ENCODE data around the gene KDM6B. TPM values are rescaled to one million over a fixed set of nuclear protein-coding genes. Genes with fewer than 3 reads are reported as not detected.

The KDM6B gene
- total RNA-seq, 1 donor from 2014 or later = 0.48 TPM

GRCh38 chr17:7818746-7819645 lies 15.0 kb upstream of the KDM6B start:
- DNase-seq (ENCODE audit: low spot score) = no peak

DNA sequence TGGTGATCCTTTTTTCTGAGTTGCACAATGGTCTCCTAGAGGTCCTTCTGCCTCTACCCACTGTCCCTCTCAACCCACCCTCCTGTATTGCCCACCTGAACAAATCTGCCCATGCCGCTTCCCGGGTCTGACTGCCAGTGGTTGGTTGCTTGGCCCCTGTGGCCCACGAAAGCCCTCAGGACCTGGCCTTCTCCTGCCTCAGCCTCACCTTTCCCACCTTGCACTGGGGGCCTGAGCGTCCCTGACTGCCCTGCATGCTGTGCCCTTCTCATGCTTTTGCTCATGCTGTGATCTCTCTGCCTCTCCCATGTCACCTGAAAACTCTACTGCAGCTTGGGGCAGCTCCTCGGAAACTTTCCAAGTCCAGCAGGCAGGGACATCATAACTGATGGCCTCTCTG lies 13.8 kb upstream of the KDM6B start:
- DNase-seq (ENCODE audit: low spot score) = no peak

GRCh38 chr17:7822126-7822525 lies 11.9 kb upstream of the KDM6B start:
- no peak for DNase-seq (ENCODE audit: low spot score)

GRCh38 chr17:7823581-7824001 lies 10.4 kb upstream of the KDM6B start:
- no peak for DNase-seq (ENCODE audit: low spot score)

- no peak for DNase-seq (ENCODE audit: low spot score)
These were observed 9.7 kb upstream of the KDM6B start for GRCh38 chr17:7824021-7824924.

DNA sequence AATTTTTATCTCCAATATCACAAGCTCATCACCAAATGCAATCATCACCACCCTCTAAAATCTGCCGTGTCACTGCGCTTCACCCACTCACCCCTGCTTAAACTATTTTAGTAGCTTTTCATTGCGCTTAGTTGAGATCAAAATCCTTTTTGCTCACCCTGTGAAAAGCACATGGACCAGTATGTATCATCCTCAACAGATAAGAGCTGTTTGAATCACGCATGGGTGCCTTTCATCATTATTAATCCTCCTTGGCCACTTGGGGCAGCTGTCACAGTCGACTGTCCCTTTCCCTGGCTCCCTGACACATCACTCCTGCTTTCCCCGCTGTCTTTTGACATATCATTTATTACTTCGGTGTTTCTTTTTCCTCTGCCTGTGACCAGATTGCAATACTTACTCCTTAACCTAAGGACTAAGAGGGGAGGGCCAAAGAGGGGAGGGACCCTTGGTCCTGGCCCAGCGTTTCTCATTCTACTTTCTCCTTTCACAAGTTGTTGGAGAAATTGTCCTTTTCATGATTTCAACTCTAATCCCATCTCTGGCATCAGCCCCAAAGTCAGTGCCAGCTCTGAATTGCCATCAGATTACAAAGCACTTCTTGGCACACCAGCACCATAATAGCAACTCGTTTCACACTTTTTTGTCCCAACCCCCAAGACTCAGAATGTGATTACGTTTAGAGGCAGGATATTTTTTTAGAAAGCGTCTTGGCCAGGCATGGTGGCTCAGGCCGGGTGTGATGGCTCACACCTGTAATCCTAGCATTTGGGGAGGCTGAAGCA lies 8.6 kb upstream of the KDM6B start:
- DNase-seq (ENCODE audit: low spot score) = no peak

DNA sequence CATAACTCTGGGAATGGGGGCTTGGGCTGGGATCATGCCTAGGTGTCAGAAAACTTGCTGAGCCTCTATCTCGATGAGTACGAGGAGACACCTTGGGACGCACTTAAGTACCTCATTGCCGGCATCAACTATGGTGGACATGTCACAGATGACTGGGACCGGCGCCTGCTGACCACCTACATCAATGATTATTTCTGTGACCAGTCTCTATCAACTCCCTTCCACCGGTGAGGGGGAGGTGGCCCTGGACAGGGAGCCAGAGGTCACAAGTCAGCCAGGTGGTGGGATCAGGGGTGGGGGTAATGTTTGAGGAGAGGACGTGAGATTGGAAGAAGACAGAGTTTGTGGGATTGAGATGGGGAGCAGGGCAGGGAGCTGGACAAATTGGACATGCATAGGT lies 3.4 kb upstream of the KDM6B start:
- no peak for DNase-seq (ENCODE audit: low spot score)

DNA sequence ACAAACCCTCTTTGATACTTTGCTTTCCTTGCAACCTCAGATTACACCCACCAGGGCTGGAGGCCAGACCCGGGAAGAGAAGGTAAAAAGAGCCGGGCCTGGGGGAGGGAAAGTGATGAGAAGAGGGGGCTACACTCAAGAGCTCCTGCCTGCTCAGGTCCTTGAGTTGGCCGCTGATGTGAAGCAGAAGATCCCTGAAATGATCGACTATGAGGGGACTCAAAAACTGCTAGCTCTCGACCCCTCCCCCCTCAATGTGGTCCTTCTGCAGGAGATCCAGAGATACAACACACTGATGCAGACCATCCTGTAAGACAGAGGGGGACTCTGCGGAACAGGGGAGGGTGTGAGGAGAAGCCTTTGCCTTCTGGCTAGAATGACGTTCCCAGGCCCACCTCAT lies 2.8 kb upstream of the KDM6B start:
- DNase-seq (ENCODE audit: low spot score) = no peak

DNA sequence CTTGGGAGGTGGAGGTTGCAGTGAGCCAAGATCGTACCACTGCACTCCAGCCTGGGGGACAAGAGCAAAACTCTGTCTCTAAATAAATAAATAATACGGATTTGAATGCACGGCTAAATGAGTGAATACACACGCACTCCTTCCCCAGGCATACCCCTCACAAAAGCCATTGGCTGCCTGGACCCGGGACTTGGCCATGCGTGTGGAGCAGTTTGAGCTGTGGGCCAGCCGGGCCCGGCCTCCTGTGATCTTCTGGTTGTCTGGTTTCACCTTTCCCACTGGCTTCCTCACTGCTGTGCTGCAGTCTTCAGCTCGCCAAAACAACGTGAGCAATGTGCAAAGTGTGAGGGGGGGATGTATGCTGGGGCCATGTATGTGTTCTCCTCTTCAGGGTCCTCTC lies 1.6 kb upstream of the KDM6B start:
- DNase-seq (ENCODE audit: low spot score) = no peak

- DNase-seq (ENCODE audit: low spot score) = no peak
These were observed 814 bp upstream of the KDM6B start for GRCh38 chr17:7833011-7833794.

GRCh38 chr17:7834542-7834956 lies 532 bp downstream of the KDM6B start:
- no peak for DNase-seq (ENCODE audit: low spot score)

DNA sequence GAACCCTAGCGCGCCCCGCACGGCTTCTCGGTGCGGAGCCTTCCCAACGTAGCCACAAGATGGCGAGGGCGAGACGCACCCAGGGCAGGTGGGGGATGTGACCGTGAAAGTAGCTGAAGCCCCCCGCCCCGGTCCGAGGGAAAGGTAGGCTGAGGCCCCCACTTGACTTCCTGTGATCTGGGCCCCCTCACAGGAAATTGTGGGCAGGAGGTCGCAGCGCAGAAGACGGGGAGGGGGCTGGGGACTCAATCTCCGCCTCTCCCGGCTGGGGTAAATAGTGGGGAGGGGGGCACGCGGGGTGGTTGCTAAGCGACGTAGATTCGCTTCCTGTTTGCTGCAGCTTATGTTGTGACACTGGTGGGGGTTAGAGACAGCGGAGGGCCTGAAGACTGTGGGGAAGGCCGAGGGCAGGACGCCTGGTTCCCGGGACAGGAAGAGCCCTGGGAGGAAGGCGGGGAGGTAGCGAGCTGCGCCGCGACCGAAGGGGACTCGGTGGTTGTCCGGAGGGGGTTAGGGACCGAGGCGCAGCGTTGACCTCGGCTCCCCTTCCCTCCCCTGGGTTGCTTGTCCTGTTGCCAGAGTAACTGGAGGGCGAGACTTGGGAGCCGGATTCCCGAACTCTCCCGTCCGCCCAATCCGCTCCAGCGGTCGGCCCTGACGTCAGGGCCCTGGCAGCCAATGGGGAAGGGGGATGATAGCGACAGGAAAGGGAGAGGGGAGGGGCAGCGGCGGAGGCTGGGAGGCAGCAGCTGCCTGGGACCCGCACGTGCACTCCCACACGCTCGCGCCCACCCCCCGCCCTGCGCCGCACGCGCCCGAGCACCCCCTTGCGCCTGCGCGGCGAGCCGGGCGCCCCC lies 1.2 kb downstream of the KDM6B start:
- peak; percentile 99 for DNase-seq (ENCODE audit: low spot score)

- no peak for DNase-seq (ENCODE audit: low spot score)
These were observed 2.0 kb downstream of the KDM6B start for GRCh38 chr17:7835814-7836595.

DNA sequence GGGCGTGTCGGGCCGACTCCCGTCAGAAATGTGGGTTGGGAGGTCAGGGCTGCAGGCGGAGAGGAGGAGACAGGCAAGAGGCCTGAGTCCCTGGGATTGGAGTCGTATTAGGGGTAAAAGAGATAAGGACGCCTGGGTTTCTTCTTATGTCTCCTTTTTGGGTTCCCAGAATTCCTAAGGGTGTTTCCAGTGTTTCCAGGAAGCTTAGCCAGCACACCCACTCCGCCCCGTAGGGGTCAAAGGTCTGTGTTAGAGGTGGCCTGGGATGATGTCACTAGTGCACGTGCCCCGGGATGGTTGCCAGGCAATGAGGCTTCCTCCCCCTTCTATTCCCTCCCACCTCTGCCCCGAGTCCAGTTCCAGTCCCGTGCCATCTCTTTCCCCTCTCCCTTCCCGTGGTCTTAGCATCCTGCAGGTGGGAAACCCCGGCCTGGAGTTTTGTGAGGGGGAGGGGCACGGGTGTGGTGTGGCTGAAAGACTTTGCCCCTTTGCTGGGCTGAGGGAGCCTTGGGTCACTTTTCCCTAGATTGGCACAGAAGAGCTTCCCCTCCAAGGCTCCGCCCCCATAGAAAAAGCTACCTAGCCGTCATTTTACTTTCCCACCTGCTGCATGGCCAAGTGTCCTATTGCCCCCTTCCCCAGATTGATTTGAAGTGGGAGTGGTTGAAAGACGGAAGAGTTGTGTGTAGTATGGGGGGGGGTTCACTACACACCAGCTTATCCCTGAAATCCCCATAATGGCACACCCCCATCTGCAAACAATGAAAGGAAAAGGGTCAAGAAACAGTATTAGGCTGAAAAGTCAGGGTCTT lies 2.8 kb downstream of the KDM6B start:
- DNase-seq (ENCODE audit: low spot score) = peak; percentile 96

- no peak for DNase-seq (ENCODE audit: low spot score)
These were observed 3.5 kb downstream of the KDM6B start for GRCh38 chr17:7837408-7838088.

- DNase-seq (ENCODE audit: low spot score) = peak; percentile 69
These were observed 4.4 kb downstream of the KDM6B start for GRCh38 chr17:7838090-7839075.

All from umbilical cord (tissue), 2 donors.